ENCODE measurements around the gene CELSR1.

CELSR1 gene

DNA sequence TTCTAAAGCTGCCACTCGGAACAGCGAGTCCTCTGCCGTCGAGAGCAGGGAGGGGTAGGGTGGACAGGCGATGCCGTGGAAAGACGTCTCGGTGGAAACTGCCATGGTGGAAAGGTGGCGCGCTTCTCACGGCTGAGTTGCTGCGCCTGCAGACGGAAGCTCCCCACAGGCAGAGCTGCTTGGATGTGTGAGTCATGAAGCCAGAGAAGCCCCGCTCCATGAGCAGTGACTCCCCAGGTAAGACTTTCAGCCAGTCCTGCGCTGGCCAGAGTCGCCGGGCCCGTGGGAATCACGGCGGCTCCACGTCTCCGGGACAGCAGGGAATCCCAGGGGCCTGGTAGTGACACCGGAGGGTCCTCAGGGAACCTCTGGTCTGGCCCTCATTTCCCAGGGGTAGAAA, 205.9 kb downstream of the CELSR1 start:
- H3K9me3 ChIP-seq, result no peaks in the 10 kb centered on the region
- no peak for TF ChIP-seq CTCF (IDR thresholded peaks at IDR 0.05)
- no peak overlapping the region for H3K27ac ChIP-seq
- no peaks in the 10 kb centered on the region for H3K27me3 ChIP-seq
- peaks cover 59% of the 10 kb centered on the region for H3K36me3 ChIP-seq
- no peak overlapping the region for H3K4me3 ChIP-seq (ENCODE audit: low read depth in 1 of 2, low read length in 1 of 2)
- H3K4me1 ChIP-seq (ENCODE audit: control insufficient read depth in 1 of 2, insufficient read depth in 1 of 2, low read depth in 1 of 2, low read length in 1 of 2), result peaks cover 9 to 11% of the 10 kb centered on the region in 2 experiments

DNA sequence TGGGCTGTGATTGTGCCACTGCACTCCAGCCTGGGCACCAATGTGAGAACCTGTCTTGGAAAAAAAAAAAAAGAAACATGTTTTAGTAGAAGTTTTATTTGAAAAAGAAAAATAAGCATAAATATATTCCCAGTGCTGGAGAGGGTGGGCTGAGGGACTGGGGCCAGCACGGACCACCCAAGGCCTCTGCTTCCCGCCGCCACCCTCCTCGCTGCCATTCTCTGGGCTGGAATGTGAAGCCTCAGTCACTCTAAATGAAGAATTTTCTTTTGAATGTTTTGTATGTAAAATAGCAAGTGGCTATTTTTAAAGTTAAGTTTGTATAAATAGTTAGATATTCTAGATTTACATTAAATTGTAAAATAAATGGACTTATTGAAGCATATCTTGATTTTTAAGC, 207.0 kb downstream of the CELSR1 start:
- Histone ChIP-seq H3K27me3 (no peaks in the 10 kb centered on the region), H3K4me3 (ENCODE audit: low read depth in 1 of 2, low read length in 1 of 2) (no peak overlapping the region), H3K27ac (no peak overlapping the region), H3K9me3 (no peaks in the 10 kb centered on the region), H3K4me1 (ENCODE audit: control insufficient read depth in 1 of 2, insufficient read depth in 1 of 2, low read depth in 1 of 2, low read length in 1 of 2) (peaks cover 3 to 5% of the 10 kb centered on the region in 2 experiments), H3K36me3 (peaks cover 69% of the 10 kb centered on the region)
- no peak for TF ChIP-seq CTCF (IDR thresholded peaks at IDR 0.05)

- peaks cover 77% of the 10 kb centered on the region for H3K36me3 ChIP-seq
These were observed 207.8 kb downstream of the CELSR1 start for GRCh38 chr22:46329616-46330015.

GRCh38 chr22:46328797-46329196, 208.6 kb downstream of the CELSR1 start:
- TF ChIP-seq CTCF (IDR thresholded peaks at IDR 0.05), result no peak
- Histone ChIP-seq H3K36me3 (peaks cover 85% of the 10 kb centered on the region), H3K4me1 (ENCODE audit: control insufficient read depth in 1 of 2, insufficient read depth in 1 of 2, low read depth in 1 of 2, low read length in 1 of 2) (no peaks in the 10 kb centered on the region)

More at GRCh38 chr22:46329616-46330015, 207.8 kb downstream of the CELSR1 start:
- no peak for TF ChIP-seq CTCF (IDR thresholded peaks at IDR 0.05)
- no peak overlapping the region for H3K4me3 ChIP-seq (ENCODE audit: low read depth in 1 of 2, low read length in 1 of 2)
- no peaks in the 10 kb centered on the region for H3K27me3 ChIP-seq
- H3K9me3 ChIP-seq, result no peaks in the 10 kb centered on the region
- no peak overlapping the region for H3K27ac ChIP-seq
- no peaks in the 10 kb centered on the region for H3K4me1 ChIP-seq (ENCODE audit: control insufficient read depth in 1 of 2, insufficient read depth in 1 of 2, low read depth in 1 of 2, low read length in 1 of 2)

GRCh38 chr22:46327691-46328465, 209.5 kb downstream of the CELSR1 start:
- no peaks in the 10 kb centered on the region for H3K27me3 ChIP-seq
- no peak for TF ChIP-seq CTCF (IDR thresholded peaks at IDR 0.05)
- no peak overlapping the region for H3K27ac ChIP-seq
- peaks cover 94% of the 10 kb centered on the region for H3K36me3 ChIP-seq
- H3K9me3 ChIP-seq, result no peaks in the 10 kb centered on the region
- H3K4me1 ChIP-seq (ENCODE audit: control insufficient read depth in 1 of 2, insufficient read depth in 1 of 2, low read depth in 1 of 2, low read length in 1 of 2), result no peaks in the 10 kb centered on the region
- no peak overlapping the region for H3K4me3 ChIP-seq (ENCODE audit: low read depth in 1 of 2, low read length in 1 of 2)

More at GRCh38 chr22:46328797-46329196, 208.6 kb downstream of the CELSR1 start:
- Histone ChIP-seq H3K9me3 (no peaks in the 10 kb centered on the region), H3K4me3 (ENCODE audit: low read depth in 1 of 2, low read length in 1 of 2) (no peak overlapping the region), H3K27ac (no peak overlapping the region), H3K27me3 (no peaks in the 10 kb centered on the region)
